CD14-positive monocyte (primary cell): ENCODE results near the gene KIF13A. TPM values are rescaled to one million over a fixed set of nuclear protein-coding genes. Genes with fewer than 3 reads are reported as not detected.

Source experiments
- DNase-seq, 3 donors: peaks; one replicate each; pipeline ENCODE4 v3.0.0-alpha.2; 2011 to 2022
- H2AFZ ChIP-seq: 2 replicates; pipeline ENCODE4 v1.6.0; 2012; ENCODE audit warnings: mild to moderate bottlenecking, low read depth, low read length, inconsistent platforms; ENCODE audit not compliant: insufficient read depth, poor library complexity, severe bottlenecking
- H3K27ac ChIP-seq, 2 donors: 1 replicate in 1 of 2; 2 replicates in 1 of 2; pipeline ENCODE4 v1.5.1; 2012 to 2013; ENCODE audit warnings: low read length in 2 of 2, control low read depth in 1 of 2, inconsistent platforms in 1 of 2, low read depth in 1 of 2, mild to moderate bottlenecking in 1 of 2
- H3K27me3 ChIP-seq, 2 donors: one replicate each; pipeline versions ENCODE4 v1.6.0 to v1.6.1; 2011 to 2013; ENCODE audit warnings: low read length in 2 of 2; ENCODE audit not compliant: control insufficient read depth in 2 of 2, insufficient read depth in 2 of 2
- H3K36me3 ChIP-seq, 2 donors: replicated peaks in 1 of 2; 1 replicate in 1 of 2; 2 replicates in 1 of 2; pipeline versions ENCODE4 v1.5.1 to v1.6.1; 2012 to 2013; ENCODE audit warnings: low read length in 2 of 2, control low read depth in 1 of 2, inconsistent platforms in 1 of 2, mild to moderate bottlenecking in 1 of 2; ENCODE audit not compliant: insufficient read depth in 2 of 2, control insufficient read depth in 1 of 2
- H3K4me1 ChIP-seq, 2 donors: 1 replicate in 1 of 2; 2 replicates in 1 of 2; pipeline versions ENCODE4 v1.5.1 to v1.6.1; 2012 to 2013; ENCODE audit warnings: low read length in 2 of 2, control low read depth in 1 of 2, inconsistent platforms in 1 of 2, mild to moderate bottlenecking in 1 of 2, moderate library complexity in 1 of 2; ENCODE audit not compliant: insufficient read depth in 2 of 2, control insufficient read depth in 1 of 2
- H3K4me2 ChIP-seq: replicated peaks from 2 replicates; pipeline ENCODE3; 2012; ENCODE audit warnings: low read length, moderate library complexity, mild to moderate bottlenecking; ENCODE audit not compliant: poor library complexity, severe bottlenecking; ENCODE audit errors: extremely low read depth
- H3K4me3 ChIP-seq, 3 experiments: fragments of 200-600 bp in 1 of 3; sonication (generic) in 1 of 3; replicated peaks in 1 of 3; 1 replicate in 2 of 3; 2 replicates in 1 of 3; pipeline ENCODE4 v1.5.1; 2011 to 2013; ENCODE audit warnings: low read length in 3 of 3, mild to moderate bottlenecking in 3 of 3, control low read depth in 2 of 3, low read depth in 2 of 3, inconsistent platforms in 1 of 3, moderate library complexity in 1 of 3
- H3K79me2 ChIP-seq: 2 replicates; pipeline ENCODE4 v1.6.0; 2012; ENCODE audit warnings: mild to moderate bottlenecking, control low read depth, inconsistent platforms, low read length, moderate library complexity; ENCODE audit not compliant: insufficient read depth
- H3K9ac ChIP-seq: 2 replicates; pipeline ENCODE4 v1.6.0; 2017; ENCODE audit warnings: low read length, mild to moderate bottlenecking; ENCODE audit not compliant: insufficient read depth, poor library complexity, severe bottlenecking
- H3K9me3 ChIP-seq, 2 donors: replicated peaks in 1 of 2; 1 replicate in 1 of 2; 2 replicates in 1 of 2; pipeline versions ENCODE4 v1.5.1 to v1.6.1; 2012 to 2013; ENCODE audit warnings: low read length in 2 of 2, control low read depth in 1 of 2; ENCODE audit not compliant: control insufficient read depth in 1 of 2, insufficient read depth in 1 of 2
- H4K20me1 ChIP-seq: 2 replicates; pipeline ENCODE4 v1.6.0; 2012; ENCODE audit warnings: mild to moderate bottlenecking, low read length, control low read depth, moderate library complexity; ENCODE audit not compliant: insufficient read depth
- H3K27ac Mint-ChIP-seq, 7 donors: one replicate each; pipeline ENCODE4 v1.8.0; 2020; ENCODE audit warnings: mild to moderate bottlenecking in 7 of 7, mixed read lengths in 7 of 7, moderate library complexity in 6 of 7, inconsistent platforms in 2 of 7
- H3K27me3 Mint-ChIP-seq, 3 donors: one replicate each; pipeline ENCODE4 v1.8.0; 2021 to 2022; ENCODE audit warnings: low read depth in 3 of 3, mild to moderate bottlenecking in 3 of 3, mixed read lengths in 3 of 3, moderate library complexity in 3 of 3, inconsistent platforms in 1 of 3
- H3K36me3 Mint-ChIP-seq, 2 donors: one replicate each; pipeline ENCODE4 v1.8.0; 2020; ENCODE audit warnings: mixed read lengths in 2 of 2, inconsistent platforms in 1 of 2, mild to moderate bottlenecking in 1 of 2
- H3K4me1 Mint-ChIP-seq: one replicate; pipeline ENCODE4 v1.8.0; 2020; ENCODE audit warnings: mild to moderate bottlenecking, mixed read lengths
- H3K4me3 Mint-ChIP-seq, 2 donors: one replicate each; pipeline ENCODE4 v1.8.0; 2020; ENCODE audit warnings: mild to moderate bottlenecking in 2 of 2, mixed read lengths in 2 of 2, moderate library complexity in 1 of 2
- H3K9me3 Mint-ChIP-seq, 7 donors: one replicate each; pipeline ENCODE4 v1.8.0; 2020 to 2022; ENCODE audit warnings: mixed read lengths in 7 of 7, mild to moderate bottlenecking in 6 of 7, moderate library complexity in 6 of 7, inconsistent platforms in 2 of 7
- CTCF ChIP-seq: fragments of 200-600 bp; IDR thresholded peaks from one replicate; pipeline ENCODE4 v1.8.0; 2022; ENCODE audit warnings: antibody characterized with exemption, mild to moderate bottlenecking
- WGBS: methylation state at CpG from one replicate; pipeline ENCODE4 v1.1.5; 2013; ENCODE audit warnings: missing lambda C conversion rate; ENCODE audit not compliant: insufficient coverage; 5-methylcytosine and 5-hydroxymethylcytosine counted together
- intact Hi-C, 2 donors: fragments of 100-400 bp; cut with micrococcal nuclease; formaldehyde crosslinking; loops; one replicate each; pipeline versions ENCODE4 v1.15.0 to v1.15.1; 2023
- polyA plus RNA-seq, 3 donors: library from polyadenylated mRNA; depleted of rRNA in 1 of 3; unstranded in 2 of 3; stranded (reverse) in 1 of 3; fragments of 300-500 nt in 2 of 3; fragments of >200 nt in 1 of 3; fragmentation: Illumina TruSeq in 2 of 3; gene quantifications; 1 replicate in 2 of 3; 2 replicates in 1 of 3; pipeline ENCODE4 v1.2.3, GENCODE V29; 2012 to 2021

KIF13A gene
- polyA plus RNA-seq, 3 donors: 2.9 to 28.4 (median 6.0) TPM

DNA sequence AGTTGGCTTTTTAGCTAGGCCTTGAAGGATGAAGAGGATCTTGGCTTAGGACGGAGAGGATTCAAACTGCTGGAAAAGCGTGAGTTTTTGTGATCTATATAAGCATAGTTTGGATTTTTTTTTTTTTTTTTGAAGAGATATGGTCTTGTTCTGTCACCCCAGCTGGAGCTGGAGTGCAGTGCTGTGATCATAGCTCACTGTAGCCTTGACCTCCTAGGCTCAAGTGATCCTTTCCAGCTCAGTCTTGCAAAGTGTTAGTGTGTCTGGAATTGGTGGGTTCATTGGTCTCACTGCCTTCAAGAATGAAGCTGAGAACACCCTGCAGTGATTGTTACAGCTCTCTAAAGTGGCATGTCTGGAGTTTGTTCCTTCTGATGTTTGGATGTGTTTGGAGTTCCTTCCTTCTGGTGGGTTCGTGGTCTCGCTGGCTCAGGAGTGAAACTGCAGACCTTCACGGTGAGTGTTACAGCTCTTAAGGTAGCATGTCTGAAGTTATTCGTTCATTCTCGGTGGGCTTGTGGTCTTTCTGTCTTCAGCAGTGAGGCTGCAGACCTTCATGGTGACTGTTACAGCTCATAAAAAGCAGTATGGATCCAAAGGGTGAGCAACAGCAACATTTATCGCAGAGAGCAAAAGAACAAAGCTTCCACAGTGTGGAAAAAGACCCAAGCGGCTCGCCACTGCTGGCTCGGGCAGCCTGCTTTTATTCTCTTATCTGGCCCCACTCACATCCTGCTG, 243.2 kb downstream of the KIF13A start:
- intact Hi-C loops: no loop called here
- H3K36me3 ChIP-seq: no peaks in the 10 kb centered on the region
- Mint-ChIP-seq H3K27ac (peak overlapping the region in 1 of 7 donors; percentile 2), H3K27me3 (peaks cover 1 to 10% (median 4%) of the 10 kb centered on the region in 3 donors), H3K4me1 (peaks cover 7% of the 10 kb centered on the region), H3K9me3 (peaks cover 0 to 11% (median 6%) of the 10 kb centered on the region in 7 donors), H3K36me3 (no peaks in the 10 kb centered on the region), H3K4me3 (no peak overlapping the region)
- no peak overlapping the region for H3K4me2 ChIP-seq
- H3K9me3 ChIP-seq: no peaks in the 10 kb centered on the region
- H2AFZ ChIP-seq: no peak overlapping the region
- no peak for DNase-seq
- H4K20me1 ChIP-seq: no peaks in the 10 kb centered on the region
- no peaks in the 10 kb centered on the region for H3K79me2 ChIP-seq
- H3K4me3 ChIP-seq: no peak overlapping the region
- H3K27ac ChIP-seq: no peak overlapping the region
- no peak overlapping the region for H3K9ac ChIP-seq
- H3K4me1 ChIP-seq: no peaks in the 10 kb centered on the region
- H3K27me3 ChIP-seq: no peaks in the 10 kb centered on the region
- TF ChIP-seq CTCF: no peak
- WGBS: 57% methylated on average over 7 of the region's 11 CpGs

GRCh38 chr6:17741507-17741906, 245.9 kb downstream of the KIF13A start:
- intact Hi-C loops: no loop called here
- H3K36me3 Mint-ChIP-seq: no peaks in the 10 kb centered on the region
- Histone ChIP-seq H3K4me2 (no peak overlapping the region), H3K79me2 (no peaks in the 10 kb centered on the region), H3K4me1 (no peaks in the 10 kb centered on the region), H3K9me3 (peaks cover 8 to 20% of the 10 kb centered on the region in 2 donors), H3K4me3 (no peak overlapping the region), H3K27ac (no peak overlapping the region), H3K27me3 (no peaks in the 10 kb centered on the region), H2AFZ (no peak overlapping the region), H4K20me1 (no peaks in the 10 kb centered on the region), H3K9ac (no peak overlapping the region), H3K36me3 (no peaks in the 10 kb centered on the region)
- peaks cover 7% of the 10 kb centered on the region for H3K4me1 Mint-ChIP-seq
- no peak for DNase-seq
- peaks cover 3 to 10% (median 4%) of the 10 kb centered on the region in 3 donors for H3K27me3 Mint-ChIP-seq
- WGBS: 55% methylated on average over 6 of the region's 8 CpGs
- H3K9me3 Mint-ChIP-seq: peaks cover 8 to 32% (median 23%) of the 10 kb centered on the region in 7 donors
- H3K27ac Mint-ChIP-seq: no peak overlapping the region
- TF ChIP-seq CTCF: no peak
- H3K4me3 Mint-ChIP-seq: no peak overlapping the region
